HG03457 (cell line): Measurements from ENCODE around the gene FGG.
"Not testable (repeated sequence)": the region's sequence is repeated elsewhere in the genome, so short reads cannot be mapped to it uniquely, and the experiment has no call there.

Source experiments
- ATAC-seq: cut with Tn5 transposase; IDR thresholded peaks from one replicate; pipeline ENCODE4 v1.9.1; 2021; ENCODE audit warnings: moderate number of reproducible peaks; ENCODE audit not compliant: unreplicated experiment

FGG gene

GRCh38 chr4:154614306-154614705 is 1.9 kb upstream of the FGG start:
- no peak for ATAC-seq

GRCh38 chr4:154611833-154612232 is 623 bp downstream of the FGG start:
- no peak for ATAC-seq

DNA sequence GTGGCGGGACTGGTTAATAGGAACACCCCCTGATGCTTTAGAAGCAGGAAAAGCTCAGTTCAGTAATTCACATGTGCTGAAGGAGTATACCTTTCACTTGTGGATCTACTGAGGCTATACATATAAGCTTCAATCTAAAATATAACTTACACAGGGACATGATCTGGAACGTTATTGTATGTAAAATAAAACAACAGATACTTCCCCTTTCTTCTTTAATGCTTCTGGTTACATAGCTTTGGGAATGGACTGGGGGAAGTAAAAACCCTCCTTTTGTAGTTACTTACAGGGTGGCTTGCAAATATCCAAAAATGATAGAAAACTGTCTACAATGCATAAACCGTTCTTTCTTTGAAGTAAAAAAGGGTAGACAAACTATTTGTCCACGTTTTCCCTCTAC is 1.9 kb downstream of the FGG start:
- ATAC-seq = no peak

DNA sequence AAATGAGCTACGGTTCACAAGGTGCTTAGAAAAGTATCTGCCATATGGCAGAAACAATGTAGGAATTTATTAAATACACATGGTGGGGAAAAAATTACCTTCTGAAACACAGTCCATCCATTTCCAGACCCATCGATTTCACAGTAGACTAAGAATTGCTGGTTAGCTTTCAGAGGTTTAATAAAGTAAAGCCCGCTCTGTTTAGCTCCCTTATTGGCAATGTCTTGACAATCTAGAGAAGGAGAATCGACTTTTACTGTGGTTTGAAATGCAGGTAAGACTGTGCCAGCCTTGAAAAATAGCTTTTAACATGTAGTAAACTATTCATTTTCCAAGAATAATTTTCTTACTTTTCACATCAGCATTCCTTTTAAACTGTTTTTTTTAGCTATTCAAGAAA is 2.9 kb downstream of the FGG start:
- no peak for ATAC-seq

DNA sequence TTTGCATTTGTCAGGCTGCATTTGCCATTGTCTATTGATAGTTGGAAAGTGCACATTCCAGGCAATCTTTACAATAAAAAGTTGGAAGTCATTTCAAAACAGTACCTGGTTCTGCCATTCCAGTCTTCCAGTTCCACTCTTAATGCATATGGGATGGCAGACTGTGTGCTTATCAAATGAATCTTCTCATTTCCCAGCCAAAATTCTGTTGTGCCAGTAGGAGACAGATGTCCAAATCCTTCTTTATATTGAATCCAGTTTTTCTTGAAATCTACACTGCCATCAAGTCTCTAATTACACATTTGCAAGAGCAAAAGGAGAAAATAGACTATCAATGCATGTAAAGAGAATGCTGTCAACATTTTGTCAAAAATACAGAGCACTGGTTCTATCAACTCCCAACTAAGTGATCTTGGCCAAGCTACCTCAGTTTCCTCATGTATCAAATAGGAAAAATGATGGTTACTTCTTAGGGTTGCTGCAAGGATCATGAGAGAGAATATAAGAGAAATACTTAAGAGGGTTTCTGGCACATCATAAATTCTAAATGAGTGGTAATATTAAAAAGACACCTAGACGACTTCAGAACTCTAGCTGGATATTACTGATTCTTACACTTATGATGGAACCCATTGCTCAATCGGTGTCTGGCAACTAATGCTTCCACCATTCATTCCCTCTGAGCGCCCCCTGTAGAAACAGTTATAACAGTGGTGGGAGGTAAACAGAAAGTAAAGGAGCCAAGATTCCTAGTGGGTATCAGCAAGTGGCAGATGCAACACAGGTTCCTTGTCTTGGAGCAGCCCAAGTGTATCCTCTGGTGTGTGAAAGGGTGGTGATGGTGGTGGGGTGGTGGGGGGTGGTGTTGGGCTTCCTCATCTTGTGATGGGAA is 3.8 kb downstream of the FGG start:
- ATAC-seq = no peak

DNA sequence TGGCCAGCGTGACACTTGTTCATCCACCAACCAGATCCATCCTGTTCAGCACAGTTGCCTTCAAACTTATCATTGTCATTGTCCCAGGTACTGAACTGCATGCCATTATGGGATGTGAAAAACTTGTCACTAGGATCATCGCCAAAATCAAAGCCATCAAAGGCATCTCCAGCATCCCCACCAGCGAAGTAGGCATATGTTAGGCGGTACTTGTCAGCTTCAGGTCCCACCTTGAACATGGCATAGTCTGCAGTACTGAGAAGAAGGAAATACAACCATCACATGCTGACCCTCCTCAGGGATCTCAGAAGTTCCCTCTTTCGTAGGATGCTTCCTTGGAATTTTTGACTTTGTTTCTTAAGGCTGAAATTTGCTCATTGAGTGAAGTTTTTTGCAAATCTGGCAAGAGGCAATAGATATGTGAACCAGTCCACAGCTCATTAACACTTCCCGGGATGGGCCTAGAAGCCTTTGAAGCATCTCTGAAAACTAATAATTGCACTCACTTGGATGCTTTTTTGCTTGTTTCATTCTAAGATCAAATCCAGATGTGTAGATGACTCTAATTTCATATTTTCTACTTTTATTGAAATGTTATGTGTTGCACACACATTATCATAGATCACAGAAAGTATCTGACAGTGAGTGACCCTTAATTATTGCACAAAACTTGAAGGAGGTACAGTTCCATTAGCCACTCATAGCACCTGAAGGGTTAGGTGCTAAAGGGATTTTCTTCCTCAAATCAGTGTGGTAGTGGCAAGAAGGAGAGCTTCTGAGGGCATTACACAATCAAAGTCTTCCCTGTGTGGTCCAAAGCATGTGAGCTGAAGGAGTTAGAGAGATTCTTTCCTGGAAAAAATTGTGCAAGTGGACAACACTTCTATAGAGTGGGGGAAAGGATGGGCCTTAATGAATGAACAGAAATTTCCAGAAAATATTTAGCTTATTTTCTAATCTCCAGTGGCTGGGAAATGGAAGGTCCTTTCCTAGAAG is 5.4 kb downstream of the FGG start:
- ATAC-seq = no peak

GRCh38 chr4:154604696-154605200 is 7.7 kb downstream of the FGG start:
- no peak for ATAC-seq

DNA sequence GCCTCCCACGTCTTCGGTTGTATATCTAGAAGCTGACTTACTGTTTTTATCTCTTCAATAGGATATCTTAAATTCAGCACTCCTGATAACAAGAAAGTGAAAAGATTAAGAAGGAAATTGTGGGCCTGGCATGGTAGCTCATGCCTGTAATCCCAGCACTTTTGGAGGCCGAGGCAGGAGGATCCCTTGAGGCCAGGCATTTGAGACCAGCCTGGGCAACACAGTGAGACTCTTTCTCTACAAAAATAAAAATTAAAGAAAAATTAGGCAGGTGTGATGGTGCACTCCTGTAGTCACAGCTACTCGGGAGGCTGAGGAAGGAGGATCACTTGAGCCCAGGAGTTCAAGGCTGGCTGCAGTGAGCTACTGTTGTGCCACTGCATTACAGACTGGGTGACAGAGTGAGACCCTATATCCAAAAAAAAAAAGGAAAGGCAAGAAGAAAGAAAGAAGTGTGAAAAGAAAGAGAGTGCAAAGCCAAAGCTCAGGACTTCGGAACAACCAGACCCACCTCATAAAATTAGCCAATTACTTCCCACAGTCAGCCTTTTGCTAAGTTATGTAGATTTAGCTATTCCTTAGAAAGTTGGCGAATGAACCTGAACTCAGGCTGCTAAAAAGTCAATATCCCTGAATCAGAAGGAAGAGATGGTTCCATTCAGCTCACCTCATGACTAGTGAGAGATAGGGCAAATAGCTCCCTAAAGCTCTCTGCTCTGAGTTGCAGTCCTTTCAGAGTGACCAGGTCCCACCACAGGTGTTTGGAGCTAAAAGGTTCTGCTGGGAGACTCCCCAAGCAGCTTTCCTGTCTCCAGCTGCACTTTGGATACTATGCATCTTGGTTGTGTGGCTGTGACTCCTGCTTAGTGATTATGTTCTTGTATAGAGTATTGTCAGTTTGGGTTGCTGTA is 9.2 kb downstream of the FGG start:
- ATAC-seq = no peak

GRCh38 chr4:154602404-154603020 is 9.9 kb downstream of the FGG start:
- ATAC-seq = no peak

DNA sequence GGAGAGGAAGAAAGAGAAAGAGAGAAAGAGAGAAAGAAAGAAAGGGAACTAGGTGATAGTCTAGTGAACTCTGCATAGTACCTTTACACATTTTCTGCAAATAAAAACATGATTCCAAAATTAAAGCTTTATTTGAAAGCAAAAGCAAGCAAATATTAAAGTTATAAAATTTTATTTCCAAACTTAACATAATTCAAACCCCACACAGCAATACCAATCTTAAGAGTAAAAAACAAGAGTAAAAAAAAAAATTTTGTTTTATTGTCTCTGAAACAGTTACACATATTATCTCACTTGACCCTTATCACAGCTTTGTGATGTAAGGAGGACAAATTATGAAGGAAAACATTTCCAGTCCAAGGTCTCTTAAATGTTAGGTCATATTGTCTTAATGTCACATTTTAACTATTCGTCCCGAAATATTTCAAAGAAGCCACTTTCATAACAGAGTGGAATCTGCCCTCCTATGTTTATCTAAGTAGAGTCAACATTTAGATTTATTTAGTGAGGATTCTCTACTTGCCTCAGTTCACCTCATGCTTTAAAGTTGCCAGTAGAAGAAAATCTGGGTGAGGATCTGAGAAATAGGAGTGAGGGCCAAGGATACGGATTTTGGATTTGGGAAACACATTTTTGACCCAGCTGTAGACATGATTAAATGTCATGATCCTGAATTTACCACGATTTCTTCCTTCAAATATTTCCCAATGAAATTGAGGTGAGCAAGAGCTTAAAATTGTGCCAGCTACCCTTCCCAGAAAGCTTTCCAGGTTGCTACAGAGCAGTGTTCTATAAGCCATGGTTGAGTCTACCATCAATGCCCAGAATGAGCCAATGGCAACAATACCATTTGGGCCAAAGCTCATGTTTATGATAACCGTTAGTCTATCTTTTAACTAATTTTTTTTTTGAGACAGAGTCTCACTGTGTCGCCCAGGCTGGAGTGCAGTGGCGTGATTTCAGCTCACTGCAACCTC is 14.4 kb downstream of the FGG start:
- no peak for ATAC-seq

GRCh38 chr4:154597281-154597680 is 15.2 kb downstream of the FGG start:
- not testable (repeated sequence) for ATAC-seq

DNA sequence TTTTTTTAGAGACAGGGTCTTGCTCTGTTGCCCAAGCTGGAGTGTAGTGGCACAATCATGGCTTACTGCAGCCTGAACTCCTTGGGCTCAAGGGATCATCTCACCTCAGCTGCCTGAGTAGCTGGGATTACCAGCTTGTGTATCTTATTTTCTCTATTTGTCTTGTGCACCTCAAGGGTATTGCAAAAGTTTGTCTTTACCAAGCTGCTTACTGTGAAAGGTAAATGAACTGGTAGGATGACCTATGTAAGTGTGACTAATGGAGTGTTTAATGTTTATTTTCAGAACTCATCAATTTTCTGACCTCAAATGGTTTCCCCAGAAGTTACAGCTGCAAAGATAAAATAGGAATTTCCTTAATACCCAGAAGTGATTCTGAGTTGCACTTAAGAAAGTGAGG is 16.6 kb downstream of the FGG start:
- no peak for ATAC-seq

DNA sequence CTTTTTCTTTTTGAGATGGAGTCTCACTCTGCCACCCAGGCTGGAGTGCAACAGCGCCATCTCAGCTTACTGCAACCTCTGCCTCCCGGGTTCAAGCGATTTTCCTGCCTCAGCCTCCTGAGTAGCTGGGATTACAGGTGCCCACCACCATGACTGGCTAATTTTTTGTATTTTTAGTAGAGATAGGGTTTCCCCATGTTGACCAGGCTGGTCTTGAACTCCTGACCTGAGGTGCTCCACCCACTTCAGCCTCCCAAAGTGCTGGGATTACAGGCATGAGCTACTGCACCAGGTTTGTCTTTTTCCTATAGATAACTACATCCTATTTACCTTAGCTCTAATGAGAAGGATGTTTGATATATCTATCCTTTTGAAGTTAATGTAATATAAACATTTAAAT is 18.1 kb downstream of the FGG start:
- ATAC-seq = not testable (repeated sequence)

DNA sequence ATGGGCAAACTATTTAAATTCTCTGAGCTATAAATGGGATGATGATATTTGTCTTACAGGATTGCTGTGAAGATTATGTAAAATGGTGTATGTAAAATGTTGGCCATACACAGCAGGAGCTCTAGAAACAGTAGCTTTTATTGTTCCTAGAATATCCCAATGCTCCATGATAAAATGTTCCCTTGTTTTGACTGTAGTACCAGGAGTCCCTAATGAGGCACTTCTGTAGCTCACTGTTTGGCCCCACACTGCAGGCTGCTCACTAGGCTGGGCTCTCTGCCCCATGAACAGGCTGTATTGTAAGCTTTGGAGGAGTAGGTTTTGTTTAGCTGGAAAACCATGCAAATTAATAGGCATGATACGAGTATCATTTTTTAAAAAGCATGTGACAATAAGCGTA is 18.6 kb downstream of the FGG start:
- no peak for ATAC-seq

GRCh38 chr4:154591890-154592289 is 20.6 kb downstream of the FGG start:
- no peak for ATAC-seq

- no peak for ATAC-seq
Observed at GRCh38 chr4:154590329-154591006, 22.0 kb downstream of the FGG start, which contains the start of gene FGA. TSS of gene FGA (minus strand) at chr4:154590742. CDS start at chr4:154590687, 55 bp downstream.

DNA sequence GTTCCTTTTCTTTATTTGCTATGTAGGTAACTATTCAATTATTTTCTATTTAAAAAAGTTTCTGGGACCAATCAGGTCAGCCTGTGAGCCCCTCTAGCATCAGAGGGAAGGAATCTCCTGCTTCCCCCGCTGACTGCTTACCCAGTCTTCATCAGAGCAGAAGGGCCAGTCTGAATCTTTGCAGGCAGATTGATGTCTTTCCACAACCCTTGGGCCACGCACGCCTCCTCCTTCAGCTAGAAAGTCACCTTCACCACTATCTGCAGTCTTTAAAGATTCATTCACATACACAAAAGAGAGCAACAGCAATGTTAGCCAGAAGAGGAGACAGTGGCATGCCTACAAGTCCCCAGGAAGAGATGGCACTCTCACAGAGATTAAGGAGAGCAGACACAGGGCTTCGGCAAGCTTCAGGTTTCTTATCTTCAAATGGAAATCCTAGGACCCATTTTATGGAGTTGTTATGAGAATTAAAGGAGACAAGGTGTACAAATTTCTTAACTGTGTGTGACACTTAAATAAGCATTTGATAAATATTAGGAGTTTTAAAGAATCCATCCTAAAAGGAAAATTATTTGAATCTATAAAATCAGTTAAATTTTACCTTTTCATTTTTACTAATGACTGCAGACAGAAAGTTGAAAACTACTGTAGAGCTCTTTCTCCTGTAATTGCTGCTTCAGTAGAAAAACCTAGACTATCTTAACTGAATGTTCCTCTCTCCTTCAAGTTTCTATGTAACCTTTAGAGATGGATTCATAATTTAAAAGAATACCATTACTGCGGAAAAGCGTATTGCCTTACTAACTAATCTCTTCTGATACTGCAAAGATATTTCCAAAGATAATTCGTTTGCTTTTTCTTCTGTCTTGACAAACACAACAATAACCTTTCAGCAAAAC is 22.9 kb downstream of the FGG start:
- ATAC-seq = no peak
